Activated CD8-positive, alpha-beta T cell treated with anti-CD3 and anti-CD28 coated beads, Interleukin-2, amount 10 ng/mL, durations not matched to agents 7 days and 5 days (primary cell): ENCODE data around the gene CDAN1. TPM values are rescaled to one million over a fixed set of nuclear protein-coding genes. Genes with fewer than 3 reads are reported as not detected.

Experiments
- ATAC-seq: fragments of 150-1000 bp; cut with Tn5 transposase; one replicate; pipeline ENCODE4 v1.10.0; 2021; ENCODE audit warnings: moderate library complexity
- CTCF ChIA-PET: fragments of 350-600 bp; sonication (Branson Sonifier 250); formaldehyde crosslinking; loops from one replicate; lab custom pipeline; 2021; ENCODE audit warnings: antibody characterized with exemption; lab: Charles Lee
- POLR2A ChIA-PET: fragments of 350-600 bp; sonication (Branson Sonifier 250); formaldehyde crosslinking; loops from one replicate; lab custom pipeline; 2021; ENCODE audit warnings: antibody characterized with exemption; lab: Charles Lee
- DNase-seq: peaks from one replicate; pipeline ENCODE4 v3.0.0-alpha.2; 2020
- H3K27ac Mint-ChIP-seq: one replicate; pipeline ENCODE4 v1.8.0; 2021; ENCODE audit warnings: mild to moderate bottlenecking, mixed read lengths
- H3K27me3 Mint-ChIP-seq: one replicate; pipeline ENCODE4 v1.8.0; 2021; ENCODE audit warnings: low read depth, mixed read lengths
- H3K36me3 Mint-ChIP-seq: one replicate; pipeline ENCODE4 v1.8.0; 2021; ENCODE audit warnings: low read depth, mixed read lengths
- H3K4me1 Mint-ChIP-seq: one replicate; pipeline ENCODE4 v1.8.0; 2021; ENCODE audit warnings: low read depth, mixed read lengths
- H3K4me3 Mint-ChIP-seq: one replicate; pipeline ENCODE4 v1.8.0; 2021; ENCODE audit warnings: mild to moderate bottlenecking, mixed read lengths
- H3K9me3 Mint-ChIP-seq: one replicate; pipeline ENCODE4 v1.8.0; 2022; ENCODE audit warnings: mixed read lengths; ENCODE audit not compliant: insufficient read depth
- total RNA-seq, 2 experiments: library from RNA; stranded (reverse); gene quantifications; one replicate each; pipeline ENCODE4 v1.2.3, GENCODE V29; 2021

The CDAN1 gene
- total RNA-seq, 2 experiments from 2014 or later = 21.6 to 25.0 TPM

GRCh38 chr15:42705336-42705735, 31.6 kb downstream of the CDAN1 start:
- H3K27me3 Mint-ChIP-seq = no peaks in the 10 kb centered on the region
- H3K4me1 Mint-ChIP-seq = peaks cover 5% of the 10 kb centered on the region
- H3K36me3 Mint-ChIP-seq = peaks cover 6% of the 10 kb centered on the region
- ATAC-seq (no peak), DNase-seq (no peak)
- H3K9me3 Mint-ChIP-seq = no peaks in the 10 kb centered on the region
- no peak overlapping the region for H3K4me3 Mint-ChIP-seq
- CTCF ChIA-PET = interaction anchor here (1.1 to 2.0 kb wide), 4 partner anchors 96 to 499 kb away, joined by 3 to 15 read pairs (median 4); no protein-coding TSS in a partner anchor
- POLR2A ChIA-PET = no interaction called here
- H3K27ac Mint-ChIP-seq = no peak overlapping the region

- H3K4me3 Mint-ChIP-seq = no peak overlapping the region
- ChIA-PET POLR2A (no interaction called here), CTCF (interaction anchor here (1.0 to 1.7 kb wide), 5 partner anchors 9 to 500 kb away, joined by 3 to 4 read pairs (median 3); no protein-coding TSS in a partner anchor)
- H3K4me1 Mint-ChIP-seq = peaks cover 5% of the 10 kb centered on the region
- no peak overlapping the region for H3K27ac Mint-ChIP-seq
- no peaks in the 10 kb centered on the region for H3K9me3 Mint-ChIP-seq
- ATAC-seq = peak; percentile 95
- peak; percentile 76 for DNase-seq
- no peaks in the 10 kb centered on the region for H3K27me3 Mint-ChIP-seq
- peaks cover 12% of the 10 kb centered on the region for H3K36me3 Mint-ChIP-seq
These were observed 32.4 kb downstream of the CDAN1 start for GRCh38 chr15:42704492-42704926.

- peaks cover 10% of the 10 kb centered on the region for H3K4me1 Mint-ChIP-seq
- POLR2A ChIA-PET = interaction anchor here (0.7 kb wide), 1 partner anchor 1102 kb away, joined by 3 read pairs; no protein-coding TSS in a partner anchor
- H3K27ac Mint-ChIP-seq = no peak overlapping the region
- no peak overlapping the region for H3K4me3 Mint-ChIP-seq
- ATAC-seq = no peak
- peaks cover 17% of the 10 kb centered on the region for H3K36me3 Mint-ChIP-seq
- H3K9me3 Mint-ChIP-seq = no peaks in the 10 kb centered on the region
- no peaks in the 10 kb centered on the region for H3K27me3 Mint-ChIP-seq
- no peak for DNase-seq
- CTCF ChIA-PET = no interaction called here
These were observed 40.3 kb downstream of the CDAN1 start for GRCh38 chr15:42696626-42697025.

- Mint-ChIP-seq H3K4me1 (peaks cover 20% of the 10 kb centered on the region), H3K36me3 (peaks cover 14% of the 10 kb centered on the region), H3K4me3 (no peak overlapping the region), H3K9me3 (no peaks in the 10 kb centered on the region), H3K27ac (no peak overlapping the region), H3K27me3 (no peaks in the 10 kb centered on the region)
- no peak for DNase-seq
- ChIA-PET CTCF (interaction anchor here (0.6 to 1.1 kb wide), 2 partner anchors 8 to 242 kb away, joined by 3 to 4 read pairs; no protein-coding TSS in a partner anchor), POLR2A (no interaction called here)
- no peak for ATAC-seq
These were observed 41.3 kb downstream of the CDAN1 start for GRCh38 chr15:42695527-42696071.

- ATAC-seq = no peak
- Mint-ChIP-seq H3K4me3 (no peak overlapping the region), H3K36me3 (peaks cover 8% of the 10 kb centered on the region), H3K27me3 (no peaks in the 10 kb centered on the region), H3K4me1 (peaks cover 24% of the 10 kb centered on the region), H3K27ac (no peak overlapping the region), H3K9me3 (no peaks in the 10 kb centered on the region)
- no peak for DNase-seq
- ChIA-PET POLR2A (no interaction called here), CTCF (interaction anchor here (0.6 to 1.1 kb wide), 2 partner anchors 10 kb away, joined by 3 read pairs; no protein-coding TSS in a partner anchor)
These were observed 42.5 kb downstream of the CDAN1 start for GRCh38 chr15:42694398-42694797.

GRCh38 chr15:42693942-42694341, 43.0 kb downstream of the CDAN1 start:
- CTCF ChIA-PET = interaction anchor here (0.6 kb wide), 1 partner anchor 10 kb away, joined by 3 read pairs; no protein-coding TSS in a partner anchor

GRCh38 chr15:42693496-42693895, 43.4 kb downstream of the CDAN1 start:
- peaks cover 8% of the 10 kb centered on the region for H3K36me3 Mint-ChIP-seq
- DNase-seq (no peak), ATAC-seq (no peak)
- ChIA-PET CTCF (interaction anchor here (1.1 kb wide), 1 partner anchor 233 kb away, joined by 5 read pairs; no protein-coding TSS in a partner anchor), POLR2A (no interaction called here)
- H3K27ac Mint-ChIP-seq = no peak overlapping the region
- peaks cover 24% of the 10 kb centered on the region for H3K4me1 Mint-ChIP-seq
- H3K27me3 Mint-ChIP-seq = no peaks in the 10 kb centered on the region
- no peak overlapping the region for H3K4me3 Mint-ChIP-seq
- no peaks in the 10 kb centered on the region for H3K9me3 Mint-ChIP-seq

More at GRCh38 chr15:42693942-42694341, 43.0 kb downstream of the CDAN1 start:
- Mint-ChIP-seq H3K36me3 (peaks cover 8% of the 10 kb centered on the region), H3K4me1 (peaks cover 24% of the 10 kb centered on the region), H3K4me3 (no peak overlapping the region), H3K27ac (no peak overlapping the region), H3K9me3 (no peaks in the 10 kb centered on the region), H3K27me3 (no peaks in the 10 kb centered on the region)
- DNase-seq = no peak
- POLR2A ChIA-PET = no interaction called here
- ATAC-seq = no peak

- Mint-ChIP-seq H3K9me3 (no peaks in the 10 kb centered on the region), H3K4me1 (peaks cover 24% of the 10 kb centered on the region), H3K4me3 (no peak overlapping the region), H3K36me3 (peaks cover 8% of the 10 kb centered on the region), H3K27ac (no peak overlapping the region), H3K27me3 (no peaks in the 10 kb centered on the region)
- POLR2A ChIA-PET = no interaction called here
- CTCF ChIA-PET = interaction anchor here (1.1 kb wide), 1 partner anchor 233 kb away, joined by 5 read pairs; no protein-coding TSS in a partner anchor
- no peak for ATAC-seq
- DNase-seq = no peak
These were observed 43.9 kb downstream of the CDAN1 start for GRCh38 chr15:42692997-42693396.

- Mint-ChIP-seq H3K27me3 (no peaks in the 10 kb centered on the region), H3K27ac (no peak overlapping the region), H3K4me1 (peaks cover 24% of the 10 kb centered on the region), H3K4me3 (no peak overlapping the region), H3K9me3 (no peaks in the 10 kb centered on the region), H3K36me3 (peaks cover 4% of the 10 kb centered on the region)
- no peak for DNase-seq
- no peak for ATAC-seq
- POLR2A ChIA-PET = no interaction called here
- CTCF ChIA-PET = interaction anchor here (1.1 kb wide), 1 partner anchor 234 kb away, joined by 5 read pairs; no protein-coding TSS in a partner anchor
These were observed 44.4 kb downstream of the CDAN1 start for GRCh38 chr15:42692536-42692935.

GRCh38 chr15:42691770-42692169, 45.2 kb downstream of the CDAN1 start:
- CTCF ChIA-PET = no interaction called here
- DNase-seq (no peak), ATAC-seq (no peak)
- Mint-ChIP-seq H3K36me3 (peaks cover 9% of the 10 kb centered on the region), H3K4me3 (no peak overlapping the region), H3K27me3 (no peaks in the 10 kb centered on the region), H3K27ac (peak overlapping the region; percentile 31), H3K9me3 (no peaks in the 10 kb centered on the region), H3K4me1 (peaks cover 24% of the 10 kb centered on the region)
- POLR2A ChIA-PET = no interaction called here

GRCh38 chr15:42691308-42691707, 45.6 kb downstream of the CDAN1 start:
- H3K4me1 Mint-ChIP-seq = peaks cover 24% of the 10 kb centered on the region
- peaks cover 10% of the 10 kb centered on the region for H3K36me3 Mint-ChIP-seq
- H3K27me3 Mint-ChIP-seq = no peaks in the 10 kb centered on the region
- DNase-seq (peak; percentile 36), ATAC-seq (peak; percentile 62)
- H3K9me3 Mint-ChIP-seq = no peaks in the 10 kb centered on the region
- no peak overlapping the region for H3K4me3 Mint-ChIP-seq
- H3K27ac Mint-ChIP-seq = peak overlapping the region; percentile 31
- ChIA-PET POLR2A (no interaction called here), CTCF (interaction anchor here (1.5 kb wide), 1 partner anchor 235 kb away, joined by 4 read pairs; no protein-coding TSS in a partner anchor)

- Mint-ChIP-seq H3K4me3 (no peak overlapping the region), H3K27ac (no peak overlapping the region), H3K27me3 (no peaks in the 10 kb centered on the region), H3K36me3 (peaks cover 11% of the 10 kb centered on the region), H3K9me3 (no peaks in the 10 kb centered on the region), H3K4me1 (peaks cover 16% of the 10 kb centered on the region)
- CTCF ChIA-PET = no interaction called here
- DNase-seq = no peak
- POLR2A ChIA-PET = no interaction called here
- no peak for ATAC-seq
These were observed 48.6 kb downstream of the CDAN1 start for GRCh38 chr15:42688301-42688700.
